GM19351 (cell line): Measurements from ENCODE around the gene SRXN1.

Experiments used
- ATAC-seq: cut with Tn5 transposase; IDR thresholded peaks from one replicate; pipeline ENCODE4 v1.9.1; 2021; ENCODE audit warnings: mild to moderate bottlenecking, moderate library complexity; ENCODE audit not compliant: unreplicated experiment

Gene SRXN1

DNA sequence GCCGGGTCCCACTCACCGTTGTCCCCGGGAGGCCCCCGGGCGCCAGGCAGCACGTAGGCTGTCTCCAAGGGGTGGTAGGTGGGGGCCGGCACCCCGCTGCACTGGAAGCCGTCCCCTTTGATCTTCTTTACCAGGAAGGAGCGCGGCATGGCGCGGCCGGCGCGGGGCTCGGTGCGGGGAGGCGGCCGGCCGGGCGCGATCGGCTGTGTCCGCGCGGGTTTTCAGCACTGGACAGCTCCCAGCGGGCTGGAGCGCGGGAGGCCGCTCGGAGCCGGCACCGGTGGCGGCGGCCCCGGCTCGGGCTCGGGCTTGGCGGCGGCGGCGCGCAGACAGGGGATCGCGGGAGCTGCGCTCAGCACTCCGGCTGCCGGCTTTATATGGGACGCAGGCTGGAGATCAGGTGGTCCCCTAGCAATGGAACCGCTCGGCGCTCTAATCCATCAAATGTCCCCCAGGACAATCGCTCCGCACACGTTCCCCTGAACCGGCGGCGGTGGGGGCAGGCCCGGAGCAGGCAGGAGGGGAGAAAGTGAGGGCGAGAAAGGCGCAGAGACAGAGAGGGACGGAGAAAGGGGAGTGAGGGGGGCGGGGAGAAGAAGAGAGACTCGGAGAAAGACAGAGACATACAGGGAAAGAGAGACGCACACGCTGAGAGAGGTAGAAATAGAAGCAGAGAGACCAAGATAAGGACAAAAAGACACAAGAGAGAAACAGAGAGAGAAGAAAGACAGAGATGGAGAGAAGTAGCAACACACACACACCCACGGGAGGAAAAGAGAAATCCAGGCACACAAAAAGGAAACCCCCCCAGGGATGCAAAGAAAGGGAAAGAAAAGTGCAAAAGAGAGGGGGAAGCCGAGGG lies 22.7 kb upstream of the SRXN1 start, which contains the start of gene SCRT2:
SCRT2 (minus strand) TSS at position 350 of the 862 bp plus-strand sequence; CDS start at position 149, 201 bp downstream.
- no peak for ATAC-seq

DNA sequence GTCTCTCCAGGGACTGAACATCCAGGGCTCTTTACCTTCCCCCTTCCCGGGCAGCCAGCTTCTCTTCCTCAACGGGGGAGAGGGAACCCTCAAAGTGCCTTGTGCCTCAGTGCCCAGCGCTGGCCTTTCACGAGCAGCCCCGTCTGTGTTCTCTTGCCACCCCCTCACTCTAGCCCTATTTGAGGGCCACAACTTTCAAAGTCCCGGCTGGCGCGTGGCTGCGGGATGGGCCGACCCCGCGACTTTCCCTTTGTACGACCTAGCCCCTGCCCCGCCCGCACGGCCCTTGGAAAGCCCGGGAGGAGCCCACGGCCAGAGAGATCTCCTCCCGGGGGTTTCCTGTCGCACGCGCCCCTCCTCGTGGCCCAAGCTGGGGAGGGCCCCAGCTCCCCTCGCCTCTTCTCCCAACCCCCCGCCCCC lies 22.0 kb upstream of the SRXN1 start:
- ATAC-seq, result no peak

GRCh38 chr20:673603-674001 lies 20.6 kb upstream of the SRXN1 start:
- no peak for ATAC-seq

- ATAC-seq, result no peak
Observed at GRCh38 chr20:672963-673602, 20.1 kb upstream of the SRXN1 start.

DNA sequence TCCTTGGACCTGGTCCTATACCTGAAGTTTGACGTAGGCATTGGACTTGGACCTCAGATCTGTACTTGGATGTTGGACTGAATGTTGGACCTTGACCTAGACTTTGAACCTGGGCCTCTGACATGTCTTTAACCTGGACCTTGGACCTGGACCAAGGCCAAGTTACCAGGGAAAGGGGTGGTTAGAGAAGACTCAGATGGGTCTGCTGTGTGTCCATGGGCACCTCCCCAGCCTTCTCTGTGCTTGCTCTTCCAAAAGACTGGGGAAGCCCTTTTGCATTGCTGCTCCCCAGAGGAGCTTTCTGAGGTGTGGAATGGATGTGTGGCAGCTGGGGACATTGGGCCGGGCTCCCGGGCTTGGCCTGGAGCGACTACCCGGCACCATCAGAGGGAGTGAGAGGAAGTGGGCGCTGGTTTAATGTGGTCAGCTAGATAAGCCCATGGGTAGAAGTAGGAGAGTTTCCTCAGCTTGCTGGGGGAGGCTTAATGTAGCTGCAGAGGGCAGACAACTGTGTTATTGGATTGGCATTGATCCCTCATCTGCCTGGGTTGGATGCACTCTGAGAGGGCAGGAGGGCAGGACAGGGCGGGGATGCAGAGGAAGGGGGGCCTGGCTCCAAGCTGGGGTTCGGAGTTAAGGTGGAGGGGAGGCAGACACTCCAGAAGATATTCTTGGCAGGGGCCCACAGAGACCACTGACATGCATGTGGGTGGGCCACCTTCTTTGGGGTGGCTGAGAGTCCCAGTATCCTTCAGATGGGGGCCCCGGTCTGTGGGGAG lies 18.4 kb upstream of the SRXN1 start:
- ATAC-seq, result no peak

- ATAC-seq, result no peak
Observed at GRCh38 chr20:669573-669972, 16.6 kb upstream of the SRXN1 start.

DNA sequence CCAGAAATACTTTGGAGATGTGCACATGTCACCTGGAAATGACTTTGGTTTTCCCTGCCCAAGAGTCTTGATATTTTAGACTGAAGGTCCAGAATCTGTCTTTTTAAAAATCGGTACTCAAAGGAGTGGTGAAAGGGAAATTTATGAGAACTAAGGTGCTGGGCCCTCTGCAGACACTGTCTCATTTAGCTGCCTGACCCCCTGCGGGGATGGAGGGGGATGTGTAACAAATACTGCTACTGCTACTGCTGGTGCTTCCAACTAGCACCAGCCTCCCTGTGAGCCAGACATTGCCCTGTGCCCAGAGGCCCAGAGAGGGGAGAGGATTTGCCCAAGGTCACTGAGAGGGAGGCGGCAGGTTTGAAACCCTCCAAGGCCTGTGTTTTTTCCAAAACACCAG lies 15.6 kb upstream of the SRXN1 start:
- ATAC-seq, result no peak

DNA sequence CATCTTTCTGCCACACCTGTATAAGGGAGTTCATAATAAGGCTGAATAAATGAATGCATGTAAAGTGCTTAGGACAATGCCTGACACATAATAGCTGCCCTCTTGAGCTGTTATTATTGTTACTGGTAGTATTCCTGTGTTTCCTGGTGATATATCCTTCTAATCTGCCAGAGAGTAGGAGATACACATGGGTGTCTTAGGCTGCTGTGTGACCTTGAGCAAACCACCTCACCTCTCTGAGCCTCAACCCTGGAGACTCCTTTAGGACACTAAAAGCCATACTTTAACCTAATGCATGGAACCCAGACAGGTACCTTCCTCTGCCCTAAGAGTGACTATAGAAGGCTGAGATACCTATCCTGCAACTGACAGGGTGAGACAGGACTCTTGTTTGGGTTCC lies 15.1 kb upstream of the SRXN1 start:
- no peak for ATAC-seq

GRCh38 chr20:667351-668034 lies 14.5 kb upstream of the SRXN1 start:
- ATAC-seq, result no peak

GRCh38 chr20:666877-667276 lies 13.9 kb upstream of the SRXN1 start:
- no peak for ATAC-seq

GRCh38 chr20:665276-665675 lies 12.3 kb upstream of the SRXN1 start:
- no peak for ATAC-seq

- ATAC-seq, result no peak
Observed at GRCh38 chr20:664576-664975, 11.6 kb upstream of the SRXN1 start.

- no peak for ATAC-seq
Observed at GRCh38 chr20:664151-664550, 11.2 kb upstream of the SRXN1 start.

DNA sequence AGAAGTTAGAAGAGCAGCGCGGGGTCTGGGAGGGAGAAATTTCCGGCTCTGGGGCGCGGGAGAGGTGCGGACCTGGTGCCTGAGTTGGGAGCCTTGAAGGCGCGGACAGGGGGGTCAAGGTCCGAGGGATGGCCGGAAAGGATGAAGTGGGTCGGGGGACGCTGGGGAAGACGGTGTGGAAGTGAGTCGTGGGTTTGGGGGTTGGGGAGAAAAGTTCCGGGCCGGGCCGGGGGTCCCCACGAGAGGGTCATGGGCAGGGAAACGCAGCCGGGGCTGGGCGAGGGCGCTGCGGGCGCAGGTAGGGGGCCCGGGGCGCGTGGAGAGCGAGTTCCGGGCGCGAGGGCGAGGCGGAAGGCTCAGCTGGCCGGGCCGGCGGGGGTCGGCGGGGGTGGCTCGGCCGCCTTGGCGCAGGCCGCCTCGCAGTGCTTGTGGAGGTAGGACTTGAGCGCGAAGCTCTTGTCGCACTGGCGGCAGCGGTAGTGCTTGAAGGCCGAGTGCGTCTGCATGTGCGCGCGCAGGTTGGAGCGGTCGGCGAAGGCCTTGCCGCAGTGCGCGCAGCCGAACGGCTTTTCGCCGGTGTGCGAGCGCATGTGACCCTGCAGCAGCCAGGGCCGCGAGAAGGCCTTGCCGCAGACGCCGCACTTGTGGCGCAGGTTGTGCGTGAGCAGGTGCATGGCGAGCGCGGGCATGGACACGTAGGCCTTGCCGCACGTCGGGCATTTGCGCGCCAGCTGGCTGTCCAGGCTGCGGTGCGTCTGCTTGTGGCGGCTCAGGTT lies 10.5 kb upstream of the SRXN1 start:
- no peak for ATAC-seq

GRCh38 chr20:662277-663192 lies 9.5 kb upstream of the SRXN1 start:
- no peak for ATAC-seq

DNA sequence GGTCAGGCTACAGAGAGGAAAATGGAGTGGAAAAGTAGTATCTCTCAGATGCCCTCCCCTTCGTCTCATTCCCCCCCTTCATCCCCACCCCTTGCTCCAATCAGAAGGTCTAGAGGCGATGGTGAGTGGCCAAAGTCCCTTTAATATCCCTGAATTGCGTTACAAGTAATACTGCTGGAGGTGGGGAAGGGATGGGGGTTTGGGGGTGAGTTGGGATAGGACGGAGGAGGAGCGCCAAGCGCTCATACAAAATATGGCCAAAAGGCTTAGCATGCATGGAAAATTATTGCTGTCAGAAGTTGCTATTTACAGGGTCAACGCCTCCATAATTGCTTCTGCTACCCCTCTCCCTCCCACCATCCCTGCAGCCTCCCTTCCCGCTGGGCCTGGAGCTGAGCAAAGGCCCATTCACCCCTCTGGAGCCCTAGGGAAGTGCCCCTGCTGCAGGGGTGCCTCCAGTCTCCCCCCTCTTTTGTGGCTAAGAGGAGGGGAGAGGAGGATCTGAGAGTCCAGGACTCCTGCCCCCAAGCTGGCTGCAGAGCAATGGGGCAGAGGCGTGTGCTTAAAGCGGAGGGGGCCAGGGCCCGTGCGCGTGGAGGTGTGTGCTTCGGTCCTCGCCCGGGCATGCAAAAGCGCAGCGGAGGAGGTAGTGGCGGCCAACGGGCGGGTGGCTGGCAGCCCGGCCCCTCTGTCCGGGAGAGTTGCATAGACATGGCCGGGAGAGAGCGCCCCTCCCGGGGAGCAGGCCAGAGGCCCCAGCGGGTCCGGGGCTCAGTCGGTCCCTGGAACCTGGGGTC lies 8.7 kb upstream of the SRXN1 start:
- no peak for ATAC-seq

- no peak for ATAC-seq
Observed at GRCh38 chr20:658731-659291, 5.8 kb upstream of the SRXN1 start.

- ATAC-seq, result no peak
Observed at GRCh38 chr20:658202-658601, 5.2 kb upstream of the SRXN1 start.
